ENCODE data around the gene COBL. TPM values are rescaled to one million over a fixed set of nuclear protein-coding genes. Genes with fewer than 3 reads are reported as not detected.

The COBL gene
- total RNA-seq, 1 donor from 2014 or later = 6.3 TPM

DNA sequence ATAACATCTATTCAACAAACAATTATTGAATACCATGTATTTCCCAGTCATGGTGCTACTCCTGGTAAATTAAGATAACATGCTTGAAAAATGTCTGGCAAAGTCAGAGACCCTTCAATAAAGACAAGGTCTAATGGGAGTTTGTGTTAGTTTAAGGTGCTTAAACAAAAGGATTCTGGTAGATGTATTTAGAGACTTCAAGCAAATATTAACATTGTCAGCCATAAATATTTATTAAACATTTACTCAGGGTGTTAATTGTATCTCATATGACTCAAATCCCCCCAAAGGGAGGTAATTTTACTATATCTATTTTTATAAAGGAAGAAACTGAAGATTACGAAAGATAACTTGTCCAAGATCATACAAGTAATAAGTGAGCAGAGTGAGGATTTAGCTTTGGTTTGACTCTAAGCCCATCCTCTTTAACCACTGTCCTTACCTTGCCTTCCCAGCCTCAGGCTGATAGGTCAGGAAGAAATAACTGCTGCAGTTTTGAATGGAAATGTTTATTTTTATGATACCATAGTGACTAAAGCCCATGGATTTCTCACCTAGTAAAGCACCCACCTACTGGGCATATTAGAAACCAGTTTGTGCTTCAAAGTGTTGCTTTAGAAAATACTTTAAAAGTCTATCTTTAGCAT lies 215.4 kb downstream of the COBL start:
- no peak for TF ChIP-seq EZH2 (IDR thresholded peaks at IDR 0.05)
- TF ChIP-seq, protein P1, sequence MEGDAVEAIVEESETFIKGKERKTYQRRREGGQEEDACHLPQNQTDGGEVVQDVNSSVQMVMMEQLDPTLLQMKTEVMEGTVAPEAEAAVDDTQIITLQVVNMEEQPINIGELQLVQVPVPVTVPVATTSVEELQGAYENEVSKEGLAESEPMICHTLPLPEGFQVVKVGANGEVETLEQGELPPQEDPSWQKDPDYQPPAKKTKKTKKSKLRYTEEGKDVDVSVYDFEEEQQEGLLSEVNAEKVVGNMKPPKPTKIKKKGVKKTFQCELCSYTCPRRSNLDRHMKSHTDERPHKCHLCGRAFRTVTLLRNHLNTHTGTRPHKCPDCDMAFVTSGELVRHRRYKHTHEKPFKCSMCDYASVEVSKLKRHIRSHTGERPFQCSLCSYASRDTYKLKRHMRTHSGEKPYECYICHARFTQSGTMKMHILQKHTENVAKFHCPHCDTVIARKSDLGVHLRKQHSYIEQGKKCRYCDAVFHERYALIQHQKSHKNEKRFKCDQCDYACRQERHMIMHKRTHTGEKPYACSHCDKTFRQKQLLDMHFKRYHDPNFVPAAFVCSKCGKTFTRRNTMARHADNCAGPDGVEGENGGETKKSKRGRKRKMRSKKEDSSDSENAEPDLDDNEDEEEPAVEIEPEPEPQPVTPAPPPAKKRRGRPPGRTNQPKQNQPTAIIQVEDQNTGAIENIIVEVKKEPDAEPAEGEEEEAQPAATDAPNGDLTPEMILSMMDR (IDR thresholded peaks at IDR 0.05) = no peak
- no peak for TF ChIP-seq EZH2phosphoT487 (IDR thresholded peaks at IDR 0.05)

DNA sequence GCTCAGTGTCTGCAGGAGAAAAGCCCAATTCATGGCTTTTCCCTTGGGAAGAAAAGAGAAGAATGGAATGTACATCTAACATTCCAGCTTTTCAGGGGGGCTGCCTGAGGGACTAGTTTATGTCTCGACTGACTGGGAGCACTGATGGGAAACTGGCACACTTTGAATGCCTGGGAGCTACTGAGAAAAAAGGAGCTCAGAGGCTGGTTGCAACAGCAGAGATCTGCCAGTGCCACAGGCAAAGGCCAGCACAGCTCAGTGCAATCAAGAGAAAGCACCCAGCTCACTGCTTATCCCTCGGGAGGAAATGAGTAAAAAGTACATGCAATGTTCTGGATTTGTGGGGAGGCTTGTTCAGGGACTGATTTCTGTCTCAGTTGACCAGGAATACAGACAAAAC lies 226.2 kb downstream of the COBL start:
- peaks cover 24% of the 10 kb centered on the region for H3K9me3 Mint-ChIP-seq
- Histone ChIP-seq H4K20me1 (ENCODE audit: low read depth) (no peaks in the 10 kb centered on the region), H3K36me3 (no peaks in the 10 kb centered on the region), H3F3A (ENCODE audit: low read depth) (peaks cover 7% of the 10 kb centered on the region), H3K4me1 (peaks cover 10% of the 10 kb centered on the region), H3K27me3 (no peaks in the 10 kb centered on the region), H3K9ac (no peak overlapping the region), H3K4me2 (peak overlapping the region; percentile 8), H3K9me3 (ENCODE audit: low read depth) (no peaks in the 10 kb centered on the region), H3K79me2 (ENCODE audit: low read depth) (no peaks in the 10 kb centered on the region), H3K27ac (peak overlapping the region; percentile 51), H3K4me3 (no peak overlapping the region), H2AFZ (replicated peaks) (no peak overlapping the region)
- H3K27me3 Mint-ChIP-seq (ENCODE audit: insufficient read depth, low read depth) = no peaks in the 10 kb centered on the region
- peaks cover 5% of the 10 kb centered on the region for H3K36me3 Mint-ChIP-seq
- peak; percentile 52 for DNase-seq (ENCODE audit: low spot score)
- no peak overlapping the region for H3K4me3 Mint-ChIP-seq
- H3K4me1 Mint-ChIP-seq = no peaks in the 10 kb centered on the region
- TF ChIP-seq EZH2phosphoT487 (IDR thresholded peaks at IDR 0.05) (no peak), EZH2 (IDR thresholded peaks at IDR 0.05) (no peak)
- TF ChIP-seq, protein P1 (IDR thresholded peaks at IDR 0.05) = no peak
- H3K27ac Mint-ChIP-seq = no peak overlapping the region

More for the DNA sequence above, 215.4 kb downstream of the COBL start:
- no peak overlapping the region for H3K4me3 ChIP-seq
- H3K4me2 ChIP-seq = no peak overlapping the region
- H2AFZ ChIP-seq (replicated peaks) = no peak overlapping the region
- H3K79me2 ChIP-seq (ENCODE audit: low read depth) = no peaks in the 10 kb centered on the region
- Mint-ChIP-seq H3K4me3 (no peak overlapping the region), H3K27me3 (ENCODE audit: insufficient read depth, low read depth) (peaks cover 2% of the 10 kb centered on the region), H3K9me3 (peaks cover 18% of the 10 kb centered on the region), H3K36me3 (no peaks in the 10 kb centered on the region), H3K27ac (no peak overlapping the region), H3K4me1 (peaks cover 2% of the 10 kb centered on the region)
- H3F3A ChIP-seq (ENCODE audit: low read depth) = no peaks in the 10 kb centered on the region
- no peaks in the 10 kb centered on the region for H3K27me3 ChIP-seq
- peaks cover 7% of the 10 kb centered on the region for H3K9me3 ChIP-seq (ENCODE audit: low read depth)
- H3K27ac ChIP-seq = no peak overlapping the region
- no peaks in the 10 kb centered on the region for H4K20me1 ChIP-seq (ENCODE audit: low read depth)
- no peak overlapping the region for H3K9ac ChIP-seq
- no peak for DNase-seq (ENCODE audit: low spot score)
- H3K36me3 ChIP-seq = no peaks in the 10 kb centered on the region
- no peaks in the 10 kb centered on the region for H3K4me1 ChIP-seq

DNA sequence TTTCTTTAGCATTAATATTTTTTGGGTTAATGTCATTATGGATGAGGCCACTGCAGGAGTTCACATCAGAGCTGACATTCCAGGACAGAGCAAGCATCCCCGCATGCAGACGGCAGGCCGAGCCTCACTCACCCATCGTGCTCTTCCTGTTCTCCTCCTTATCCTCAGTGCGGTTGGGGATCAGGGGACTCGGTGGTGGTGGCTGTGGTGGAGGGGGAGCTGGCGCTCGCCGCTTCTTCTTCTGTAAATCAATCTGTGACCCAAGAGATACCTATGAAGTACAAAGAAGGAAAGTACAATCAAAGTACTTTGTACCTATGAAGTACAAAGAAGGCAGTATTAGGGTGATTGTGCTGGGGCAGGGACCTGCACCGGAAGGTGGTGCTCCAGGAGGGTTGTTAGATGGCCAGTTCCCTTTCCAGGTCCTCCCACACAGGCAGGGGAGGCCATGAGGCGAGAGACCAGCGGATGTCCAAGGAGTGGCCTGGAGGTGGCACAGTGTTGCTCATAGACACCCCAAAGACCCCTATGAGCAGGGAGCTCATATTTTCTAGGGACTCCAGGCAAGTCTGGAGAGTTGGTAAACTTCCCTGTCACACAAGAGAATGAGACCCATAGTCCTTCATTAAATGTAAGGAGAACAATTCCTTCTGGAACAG lies 231.4 kb downstream of the COBL start:
- Histone ChIP-seq H3K27me3 (no peaks in the 10 kb centered on the region), H3F3A (ENCODE audit: low read depth) (peaks cover 1% of the 10 kb centered on the region), H3K4me1 (peaks cover 20% of the 10 kb centered on the region), H3K9me3 (ENCODE audit: low read depth) (no peaks in the 10 kb centered on the region), H3K4me2 (no peak overlapping the region), H3K27ac (no peak overlapping the region), H3K9ac (no peak overlapping the region), H3K4me3 (no peak overlapping the region), H4K20me1 (ENCODE audit: low read depth) (no peaks in the 10 kb centered on the region), H3K79me2 (ENCODE audit: low read depth) (no peaks in the 10 kb centered on the region), H3K36me3 (no peaks in the 10 kb centered on the region), H2AFZ (replicated peaks) (no peak overlapping the region)
- Mint-ChIP-seq H3K4me1 (peaks cover 14% of the 10 kb centered on the region), H3K27ac (no peak overlapping the region), H3K9me3 (peaks cover 2% of the 10 kb centered on the region), H3K27me3 (ENCODE audit: insufficient read depth, low read depth) (peaks cover 3% of the 10 kb centered on the region), H3K36me3 (no peaks in the 10 kb centered on the region), H3K4me3 (no peak overlapping the region)
- DNase-seq (ENCODE audit: low spot score) = no peak
- TF ChIP-seq, protein P1 (IDR thresholded peaks at IDR 0.05) = no peak
- TF ChIP-seq EZH2phosphoT487 (IDR thresholded peaks at IDR 0.05) (no peak), EZH2 (IDR thresholded peaks at IDR 0.05) (no peak)
